Measurements from ENCODE around the gene TGFB2.

TGFB2 gene

DNA sequence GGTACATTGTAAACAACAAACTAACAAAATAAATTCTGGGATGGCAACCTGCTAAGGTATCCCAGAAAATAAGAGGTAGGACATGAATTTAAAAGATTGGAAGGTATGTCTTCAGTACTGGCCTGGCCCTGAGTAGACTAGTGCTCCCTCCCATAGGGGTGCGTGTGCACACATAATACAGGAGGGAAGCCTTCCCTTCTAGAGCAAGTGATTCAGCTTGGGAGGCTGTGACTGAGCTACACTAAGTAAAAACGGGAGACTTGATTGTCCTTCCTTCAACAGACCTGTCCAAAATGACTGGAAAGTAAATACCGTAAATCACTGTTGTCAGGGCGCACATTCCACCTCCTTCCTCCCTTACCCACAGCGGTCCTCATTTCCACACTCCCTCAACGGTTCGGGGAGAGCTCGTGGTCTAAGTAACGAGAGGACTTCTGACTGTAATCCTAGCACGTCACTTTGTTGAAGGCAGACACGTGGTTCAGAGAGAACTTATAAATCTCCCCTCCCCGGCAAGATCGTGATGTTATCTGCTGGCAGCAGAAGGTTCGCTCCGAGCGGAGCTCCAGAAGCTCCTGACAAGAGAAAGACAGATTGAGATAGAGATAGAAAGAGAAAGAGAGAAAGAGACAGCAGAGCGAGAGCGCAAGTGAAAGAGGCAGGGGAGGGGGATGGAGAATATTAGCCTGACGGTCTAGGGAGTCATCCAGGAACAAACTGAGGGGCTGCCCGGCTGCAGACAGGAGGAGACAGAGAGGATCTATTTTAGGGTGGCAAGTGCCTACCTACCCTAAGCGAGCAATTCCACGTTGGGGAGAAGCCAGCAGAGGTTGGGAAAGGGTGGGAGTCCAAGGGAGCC is at the start of gene TGFB2:
TSS of gene TGFB2 (plus strand) at position 523 of the 859 bp plus-strand sequence. CDS start 1,366 bp downstream, outside the sequence.
- Histone ChIP-seq H3K27ac (ENCODE audit: low read length) (peak within 1 kb of the TSS; percentile 95), H3K27me3 (ENCODE audit: low read depth, low read length) (peaks cover 4% of the 10 kb centered on the region), H3K4me1 (ENCODE audit: control insufficient read depth in 1 of 2, insufficient read depth in 2 of 2, low read length in 2 of 2) (peaks cover 0 to 10% of the 10 kb centered on the region in 2 donors), H3K9me3 (ENCODE audit: control insufficient read depth in 1 of 2, low read length in 2 of 2) (no peaks in the 10 kb centered on the region), H3K36me3 (ENCODE audit: control insufficient read depth in 1 of 2, insufficient read depth in 2 of 2, low read length in 2 of 2) (no peaks in the 10 kb centered on the region), H3K4me3 (ENCODE audit: low read depth in 1 of 2, low read length in 2 of 2) (peak within 1 kb of the TSS; percentile 73 to 86)

DNA sequence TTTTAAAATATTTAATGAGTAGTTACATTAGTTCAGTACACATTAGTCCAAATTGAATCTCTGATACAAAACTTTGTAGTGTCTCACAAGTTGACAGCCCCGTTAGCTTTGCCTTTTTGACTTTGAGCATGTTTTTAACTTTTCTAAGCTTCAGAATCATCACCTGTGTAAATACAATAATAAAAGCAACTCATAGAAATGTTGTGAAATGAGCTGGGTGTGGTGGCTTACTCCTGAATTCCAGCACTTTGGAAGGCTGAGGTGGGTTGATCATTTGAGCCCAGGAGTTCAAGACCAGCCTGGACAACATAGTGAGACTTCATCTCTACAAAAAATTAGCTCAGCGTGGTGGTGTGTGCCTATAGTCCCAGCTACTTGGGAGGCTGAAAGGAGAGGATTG is 49.0 kb upstream of the TGFB2 start:
- Histone ChIP-seq H3K27ac (ENCODE audit: low read length) (no peak overlapping the region), H3K27me3 (ENCODE audit: low read depth, low read length) (no peaks in the 10 kb centered on the region), H3K9me3 (ENCODE audit: control insufficient read depth in 1 of 2, low read length in 2 of 2) (no peaks in the 10 kb centered on the region), H3K4me3 (ENCODE audit: low read depth in 1 of 2, low read length in 2 of 2) (no peak overlapping the region), H3K4me1 (ENCODE audit: control insufficient read depth in 1 of 2, insufficient read depth in 2 of 2, low read length in 2 of 2) (no peaks in the 10 kb centered on the region), H3K36me3 (ENCODE audit: control insufficient read depth in 1 of 2, insufficient read depth in 2 of 2, low read length in 2 of 2) (peaks cover 5 to 8% of the 10 kb centered on the region in 2 donors)

- no peak overlapping the region for H3K27ac ChIP-seq (ENCODE audit: low read length)
- H3K36me3 ChIP-seq (ENCODE audit: control insufficient read depth in 1 of 2, insufficient read depth in 2 of 2, low read length in 2 of 2), result peaks cover 5 to 6% of the 10 kb centered on the region in 2 donors
- H3K4me1 ChIP-seq (ENCODE audit: control insufficient read depth in 1 of 2, insufficient read depth in 2 of 2, low read length in 2 of 2), result no peaks in the 10 kb centered on the region
- no peaks in the 10 kb centered on the region for H3K27me3 ChIP-seq (ENCODE audit: low read depth, low read length)
- H3K9me3 ChIP-seq (ENCODE audit: control insufficient read depth in 1 of 2, low read length in 2 of 2), result no peaks in the 10 kb centered on the region
- H3K4me3 ChIP-seq (ENCODE audit: low read depth in 1 of 2, low read length in 2 of 2), result no peak overlapping the region
These were observed 47.7 kb upstream of the TGFB2 start for GRCh38 chr1:218297461-218297860.

- Histone ChIP-seq H3K4me3 (ENCODE audit: low read depth in 1 of 2, low read length in 2 of 2) (no peak overlapping the region), H3K27ac (ENCODE audit: low read length) (no peak overlapping the region), H3K9me3 (ENCODE audit: control insufficient read depth in 1 of 2, low read length in 2 of 2) (no peaks in the 10 kb centered on the region), H3K27me3 (ENCODE audit: low read depth, low read length) (no peaks in the 10 kb centered on the region), H3K4me1 (ENCODE audit: control insufficient read depth in 1 of 2, insufficient read depth in 2 of 2, low read length in 2 of 2) (no peaks in the 10 kb centered on the region), H3K36me3 (ENCODE audit: control insufficient read depth in 1 of 2, insufficient read depth in 2 of 2, low read length in 2 of 2) (peaks cover 4 to 5% of the 10 kb centered on the region in 2 donors)
These were observed 47.3 kb upstream of the TGFB2 start for GRCh38 chr1:218297867-218298266.

GRCh38 chr1:218298398-218298797 is 46.7 kb upstream of the TGFB2 start:
- Histone ChIP-seq H3K4me1 (ENCODE audit: control insufficient read depth in 1 of 2, insufficient read depth in 2 of 2, low read length in 2 of 2) (no peaks in the 10 kb centered on the region), H3K27ac (ENCODE audit: low read length) (no peak overlapping the region), H3K4me3 (ENCODE audit: low read depth in 1 of 2, low read length in 2 of 2) (no peak overlapping the region), H3K9me3 (ENCODE audit: control insufficient read depth in 1 of 2, low read length in 2 of 2) (no peaks in the 10 kb centered on the region), H3K36me3 (ENCODE audit: control insufficient read depth in 1 of 2, insufficient read depth in 2 of 2, low read length in 2 of 2) (peaks cover 4 to 5% of the 10 kb centered on the region in 2 donors), H3K27me3 (ENCODE audit: low read depth, low read length) (no peaks in the 10 kb centered on the region)

DNA sequence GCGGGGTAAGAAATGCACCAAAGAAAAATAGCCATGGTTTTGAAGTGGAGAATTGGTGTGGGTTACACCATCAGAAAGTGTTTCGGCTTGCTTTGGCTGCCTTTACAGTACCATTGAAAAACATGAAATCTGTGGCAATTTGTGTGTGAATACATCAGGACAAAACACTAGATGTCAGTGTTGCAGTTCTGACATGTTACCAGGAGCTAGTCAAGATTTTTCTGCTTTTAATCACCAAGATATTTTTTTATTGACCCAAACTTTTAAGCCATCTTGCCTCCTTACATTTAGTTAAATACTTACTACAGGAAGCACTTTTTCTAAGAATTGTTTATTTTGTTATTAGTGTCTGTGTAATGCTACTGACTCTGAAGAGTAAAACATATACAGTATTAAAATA is 45.7 kb upstream of the TGFB2 start:
- no peak overlapping the region for H3K4me3 ChIP-seq (ENCODE audit: low read depth in 1 of 2, low read length in 2 of 2)
- peaks cover 1 to 4% of the 10 kb centered on the region in 2 donors for H3K36me3 ChIP-seq (ENCODE audit: control insufficient read depth in 1 of 2, insufficient read depth in 2 of 2, low read length in 2 of 2)
- no peaks in the 10 kb centered on the region for H3K4me1 ChIP-seq (ENCODE audit: control insufficient read depth in 1 of 2, insufficient read depth in 2 of 2, low read length in 2 of 2)
- no peaks in the 10 kb centered on the region for H3K9me3 ChIP-seq (ENCODE audit: control insufficient read depth in 1 of 2, low read length in 2 of 2)
- no peaks in the 10 kb centered on the region for H3K27me3 ChIP-seq (ENCODE audit: low read depth, low read length)
- no peak overlapping the region for H3K27ac ChIP-seq (ENCODE audit: low read length)

DNA sequence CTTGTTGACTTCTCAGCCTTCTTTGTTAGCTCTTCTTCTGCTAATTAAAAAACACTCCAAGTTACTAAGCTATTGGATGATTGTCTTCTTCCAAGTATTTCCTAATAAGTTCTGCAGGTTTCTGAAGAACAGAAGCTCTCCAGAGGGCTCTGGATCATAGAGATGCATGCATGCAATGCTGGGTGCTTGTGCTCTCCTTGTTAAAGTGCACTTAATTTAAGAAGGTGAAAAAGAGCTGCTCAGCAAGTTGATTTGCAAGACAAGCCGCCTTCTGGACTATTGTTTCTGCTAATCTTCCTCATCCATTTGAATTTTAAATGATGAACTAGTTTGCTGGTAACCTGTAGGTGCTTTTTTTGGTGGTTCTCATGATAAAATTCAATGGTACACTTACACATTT is 43.9 kb upstream of the TGFB2 start:
- Histone ChIP-seq H3K4me1 (ENCODE audit: control insufficient read depth in 1 of 2, insufficient read depth in 2 of 2, low read length in 2 of 2) (no peaks in the 10 kb centered on the region), H3K36me3 (ENCODE audit: control insufficient read depth in 1 of 2, insufficient read depth in 2 of 2, low read length in 2 of 2) (peaks cover 0 to 3% of the 10 kb centered on the region in 2 donors), H3K27me3 (ENCODE audit: low read depth, low read length) (no peaks in the 10 kb centered on the region)

GRCh38 chr1:218302155-218302554 is 43.0 kb upstream of the TGFB2 start:
- H3K4me3 ChIP-seq (ENCODE audit: low read depth in 1 of 2, low read length in 2 of 2), result no peak overlapping the region
- H3K4me1 ChIP-seq (ENCODE audit: control insufficient read depth in 1 of 2, insufficient read depth in 2 of 2, low read length in 2 of 2), result no peaks in the 10 kb centered on the region
- no peaks in the 10 kb centered on the region for H3K27me3 ChIP-seq (ENCODE audit: low read depth, low read length)
- H3K36me3 ChIP-seq (ENCODE audit: control insufficient read depth in 1 of 2, insufficient read depth in 2 of 2, low read length in 2 of 2), result peaks cover 0 to 3% of the 10 kb centered on the region in 2 donors
- H3K27ac ChIP-seq (ENCODE audit: low read length), result no peak overlapping the region
- no peaks in the 10 kb centered on the region for H3K9me3 ChIP-seq (ENCODE audit: control insufficient read depth in 1 of 2, low read length in 2 of 2)

More for the DNA sequence above, 43.9 kb upstream of the TGFB2 start:
- Histone ChIP-seq H3K4me3 (ENCODE audit: low read depth in 1 of 2, low read length in 2 of 2) (no peak overlapping the region), H3K9me3 (ENCODE audit: control insufficient read depth in 1 of 2, low read length in 2 of 2) (no peaks in the 10 kb centered on the region), H3K27ac (ENCODE audit: low read length) (no peak overlapping the region)

DNA sequence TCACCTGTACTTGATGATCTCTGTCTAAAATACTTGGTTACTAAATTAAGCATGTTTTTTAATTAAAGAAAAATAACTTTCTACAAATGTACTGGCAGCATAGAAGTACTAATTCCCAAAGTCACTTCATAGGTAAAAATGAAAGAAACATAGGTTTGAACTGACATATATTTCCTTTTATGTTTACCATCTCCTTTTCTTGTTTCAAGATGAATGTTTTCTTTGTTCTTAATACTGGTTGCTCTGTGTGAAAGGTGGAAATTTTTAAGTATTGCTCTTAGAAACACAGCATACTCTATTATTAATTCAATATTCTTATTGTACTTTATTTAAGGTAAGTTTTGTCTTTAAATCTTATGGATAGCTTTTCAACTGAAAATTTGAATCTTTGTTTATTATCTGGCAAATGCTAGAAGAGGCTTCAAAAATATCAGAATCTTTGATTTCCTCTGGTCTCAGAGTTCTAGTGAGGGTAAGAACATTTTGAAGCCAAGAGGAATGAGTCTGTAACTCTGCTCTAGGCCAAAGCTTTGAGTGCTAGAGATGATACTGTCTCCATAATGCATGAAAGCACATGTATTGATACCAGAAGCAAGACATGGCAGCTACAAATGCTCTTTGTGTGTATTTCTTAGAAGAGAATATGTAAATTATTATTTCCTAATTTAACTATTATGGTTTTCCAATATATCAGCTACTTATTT is 41.8 kb upstream of the TGFB2 start:
- Histone ChIP-seq H3K4me3 (ENCODE audit: low read depth in 1 of 2, low read length in 2 of 2) (no peak overlapping the region), H3K9me3 (ENCODE audit: control insufficient read depth in 1 of 2, low read length in 2 of 2) (no peaks in the 10 kb centered on the region), H3K27ac (ENCODE audit: low read length) (no peak overlapping the region), H3K4me1 (ENCODE audit: control insufficient read depth in 1 of 2, insufficient read depth in 2 of 2, low read length in 2 of 2) (no peaks in the 10 kb centered on the region), H3K36me3 (ENCODE audit: control insufficient read depth in 1 of 2, insufficient read depth in 2 of 2, low read length in 2 of 2) (peaks cover 0 to 3% of the 10 kb centered on the region in 2 donors), H3K27me3 (ENCODE audit: low read depth, low read length) (no peaks in the 10 kb centered on the region)

- Histone ChIP-seq H3K27me3 (ENCODE audit: low read depth, low read length) (no peaks in the 10 kb centered on the region), H3K9me3 (ENCODE audit: control insufficient read depth in 1 of 2, low read length in 2 of 2) (no peaks in the 10 kb centered on the region), H3K27ac (ENCODE audit: low read length) (no peak overlapping the region), H3K36me3 (ENCODE audit: control insufficient read depth in 1 of 2, insufficient read depth in 2 of 2, low read length in 2 of 2) (peaks cover 0 to 3% of the 10 kb centered on the region in 2 donors), H3K4me3 (ENCODE audit: low read depth in 1 of 2, low read length in 2 of 2) (no peak overlapping the region), H3K4me1 (ENCODE audit: control insufficient read depth in 1 of 2, insufficient read depth in 2 of 2, low read length in 2 of 2) (no peaks in the 10 kb centered on the region)
These were observed 40.7 kb upstream of the TGFB2 start for GRCh38 chr1:218304281-218305039.

- Histone ChIP-seq H3K36me3 (ENCODE audit: control insufficient read depth in 1 of 2, insufficient read depth in 2 of 2, low read length in 2 of 2) (peaks cover 0 to 3% of the 10 kb centered on the region in 2 donors), H3K4me1 (ENCODE audit: control insufficient read depth in 1 of 2, insufficient read depth in 2 of 2, low read length in 2 of 2) (no peaks in the 10 kb centered on the region), H3K4me3 (ENCODE audit: low read depth in 1 of 2, low read length in 2 of 2) (no peak overlapping the region), H3K27ac (ENCODE audit: low read length) (no peak overlapping the region), H3K9me3 (ENCODE audit: control insufficient read depth in 1 of 2, low read length in 2 of 2) (no peaks in the 10 kb centered on the region), H3K27me3 (ENCODE audit: low read depth, low read length) (no peaks in the 10 kb centered on the region)
These were observed 39.6 kb upstream of the TGFB2 start for GRCh38 chr1:218305472-218306064.

Measured in muscle layer of duodenum (tissue), 2 donors.